ENCODE measurements around the gene MARCHF3.

Gene MARCHF3

DNA sequence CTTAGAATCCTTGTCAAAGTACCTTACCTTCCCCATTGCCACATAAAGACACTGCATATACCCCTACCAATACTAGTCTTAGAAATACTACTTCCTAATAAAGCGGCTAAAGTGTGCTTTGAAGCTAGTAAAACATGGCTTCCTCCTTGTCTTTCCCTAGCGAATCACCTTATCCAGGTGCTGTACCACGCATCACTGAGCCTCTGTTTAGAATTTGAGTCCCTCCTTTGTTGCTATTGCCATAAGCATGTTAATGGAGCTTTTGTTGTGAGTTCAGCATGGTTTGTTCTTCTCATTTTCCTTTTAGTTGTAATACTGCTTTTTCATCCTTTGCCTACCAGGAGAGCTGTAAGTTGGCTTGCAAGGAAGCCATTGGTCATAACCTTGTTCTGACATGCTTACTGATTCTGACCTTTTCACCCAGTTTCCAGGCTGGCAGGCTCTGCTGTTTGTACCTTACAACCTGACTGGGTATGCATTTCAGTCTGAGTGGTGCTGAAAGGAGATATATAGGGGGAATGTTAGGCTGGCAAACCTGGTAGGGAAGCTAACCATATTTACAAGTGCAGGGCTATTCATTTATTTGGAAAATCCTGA lies 203.6 kb downstream of the MARCHF3 start:
- no peak for DNase-seq (ENCODE audit: insufficient read length, low spot score)
- FAIRE-seq, result no peak

- FAIRE-seq, result no peak
- DNase-seq (ENCODE audit: insufficient read length, low spot score), result no peak
These were observed 211.1 kb downstream of the MARCHF3 start for GRCh38 chr5:126819253-126819652.

- no peak for FAIRE-seq
- no peak for DNase-seq (ENCODE audit: insufficient read length, low spot score)
These were observed 211.6 kb downstream of the MARCHF3 start for GRCh38 chr5:126818736-126819135.
